ENCODE results near the gene NSUN2.

The NSUN2 gene

DNA sequence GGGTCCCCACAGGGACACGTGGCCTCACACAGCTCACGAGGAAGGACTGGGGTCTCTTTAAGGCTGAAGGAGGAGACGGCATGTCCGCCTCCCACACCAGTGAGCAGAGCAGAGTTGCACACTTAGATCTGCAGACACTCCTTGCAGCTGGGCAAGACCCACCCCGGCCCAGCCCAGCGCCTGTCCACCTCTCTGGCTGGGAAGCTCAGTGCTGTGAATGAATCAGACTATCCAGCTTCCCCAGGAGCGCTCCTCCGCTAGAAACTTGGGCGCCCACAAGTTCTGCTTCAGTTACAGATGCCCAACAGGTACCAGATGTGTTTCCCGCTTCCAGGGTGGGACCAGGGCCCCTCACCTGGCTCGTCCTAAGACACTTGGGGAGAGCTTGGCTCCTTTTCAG is 78.9 kb downstream of the NSUN2 start:
- DNase-seq, result no peak

DNA sequence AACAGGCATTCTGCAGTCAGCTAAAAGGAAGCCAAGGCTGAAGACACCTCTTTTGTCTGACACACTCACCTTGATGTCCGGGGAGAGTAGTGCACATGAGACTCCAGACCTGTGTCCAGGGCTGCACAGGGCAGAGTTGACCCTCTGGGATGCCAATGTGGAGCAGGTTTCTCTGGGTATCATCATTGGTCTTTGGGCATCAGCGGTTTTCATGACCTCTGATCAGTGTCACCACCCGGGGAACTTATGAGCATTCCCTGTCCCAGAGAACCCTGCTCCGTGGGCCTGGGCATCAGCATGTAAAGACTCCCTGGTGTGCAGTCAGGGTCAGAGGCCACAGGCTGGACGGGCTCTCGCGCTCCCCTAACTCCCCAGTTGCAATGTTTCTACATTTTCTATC is 80.2 kb downstream of the NSUN2 start:
- no peak for DNase-seq

DNA sequence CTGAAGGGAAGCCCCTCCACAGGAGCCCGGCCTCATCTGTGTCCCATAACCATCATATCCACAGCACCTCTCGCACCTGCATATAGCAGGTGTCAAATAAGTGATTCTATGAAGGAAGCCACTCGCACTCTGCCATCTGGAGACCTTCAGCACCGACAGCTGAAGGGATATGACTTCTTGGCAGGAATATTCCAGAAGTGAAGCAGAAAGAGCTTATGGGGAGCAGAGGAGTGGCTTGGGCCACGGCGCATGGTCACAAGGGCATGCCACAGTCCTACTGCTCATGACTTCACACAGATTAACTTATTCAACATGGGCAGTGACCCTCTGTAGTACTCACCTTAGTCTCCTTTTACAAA is 80.9 kb downstream of the NSUN2 start:
- DNase-seq, result no peak

DNA sequence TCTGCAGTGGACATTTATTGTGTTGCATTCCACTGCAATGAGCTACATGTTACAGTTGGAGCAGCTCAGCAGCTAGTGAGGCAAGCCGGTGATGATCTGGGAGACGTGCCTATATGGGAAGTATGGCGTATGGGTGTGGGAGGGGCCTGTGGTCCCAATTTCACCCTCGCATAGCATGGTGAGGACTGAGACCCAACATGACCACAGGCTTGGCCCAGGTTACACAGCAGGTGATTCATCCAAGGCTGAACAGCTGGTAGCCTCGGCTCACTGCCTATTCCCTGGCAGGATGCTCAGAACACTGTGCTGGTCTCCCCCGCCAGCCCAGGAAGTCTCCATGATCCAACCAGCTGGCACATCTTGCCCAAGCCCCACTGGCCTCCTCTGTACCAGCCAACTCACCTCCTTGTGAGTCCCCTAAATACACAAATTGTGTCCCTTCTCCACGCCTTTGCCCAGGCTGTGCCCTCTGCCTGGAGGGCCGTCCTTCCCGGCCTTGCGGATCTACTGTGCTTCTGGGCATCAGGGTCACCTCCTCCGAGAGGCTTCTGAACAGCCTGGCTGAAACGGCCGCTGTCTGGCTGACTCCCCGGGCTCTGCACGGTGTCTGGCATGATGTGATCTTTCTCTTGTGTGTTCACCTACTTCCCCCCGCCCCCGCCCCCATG is 81.4 kb downstream of the NSUN2 start:
- no peak for DNase-seq

DNA sequence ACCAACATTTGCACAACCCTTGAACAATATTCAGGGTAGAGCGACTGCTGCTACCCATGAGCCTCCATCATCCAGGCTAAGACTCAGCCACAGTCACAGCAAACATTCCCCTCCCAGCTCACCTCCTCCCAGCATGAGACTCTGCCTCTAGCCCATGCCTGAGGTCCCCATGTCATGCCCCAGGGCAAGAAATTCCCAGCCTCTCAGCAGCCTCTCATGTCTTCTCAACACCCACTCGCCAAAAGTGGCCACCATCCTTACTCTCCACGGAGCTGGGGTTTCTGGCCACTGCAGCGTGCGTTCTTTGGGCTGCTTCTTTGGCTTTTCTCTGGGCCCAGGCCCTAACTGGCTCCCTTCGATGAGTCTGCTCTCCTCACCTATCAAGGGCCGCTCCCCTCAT is 82.2 kb downstream of the NSUN2 start:
- DNase-seq, result no peak

All from suppressor macrophage treated with lipopolysaccharide for 4 hours (primary cell).